ENCODE measurements around the gene ZBTB34.

DNA sequence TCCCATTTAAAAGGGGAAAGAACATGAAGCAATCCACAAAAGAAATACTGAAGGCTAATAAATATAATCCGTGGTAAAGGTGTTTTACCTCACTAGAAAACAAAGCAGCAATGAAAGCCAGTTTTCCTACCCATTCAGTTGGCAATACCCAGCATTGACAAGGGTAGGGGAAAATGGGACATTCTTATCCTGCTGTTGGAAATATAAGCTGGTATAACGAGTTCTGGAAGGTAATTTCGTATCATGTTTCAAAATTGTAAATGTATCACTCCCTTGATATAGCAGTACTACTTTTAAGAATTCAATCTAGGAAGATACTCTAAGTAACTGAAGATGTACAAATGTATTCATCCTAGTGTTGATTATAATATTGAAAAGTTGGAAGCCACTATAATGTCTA, 31.2 kb downstream of the ZBTB34 start:
- no peak for TF ChIP-seq EZH2 (IDR thresholded peaks at IDR 0.05; ENCODE audit: borderline replicate concordance, insufficient read depth, low read length, poor library complexity, severe bottlenecking)
- TF ChIP-seq, protein P1, sequence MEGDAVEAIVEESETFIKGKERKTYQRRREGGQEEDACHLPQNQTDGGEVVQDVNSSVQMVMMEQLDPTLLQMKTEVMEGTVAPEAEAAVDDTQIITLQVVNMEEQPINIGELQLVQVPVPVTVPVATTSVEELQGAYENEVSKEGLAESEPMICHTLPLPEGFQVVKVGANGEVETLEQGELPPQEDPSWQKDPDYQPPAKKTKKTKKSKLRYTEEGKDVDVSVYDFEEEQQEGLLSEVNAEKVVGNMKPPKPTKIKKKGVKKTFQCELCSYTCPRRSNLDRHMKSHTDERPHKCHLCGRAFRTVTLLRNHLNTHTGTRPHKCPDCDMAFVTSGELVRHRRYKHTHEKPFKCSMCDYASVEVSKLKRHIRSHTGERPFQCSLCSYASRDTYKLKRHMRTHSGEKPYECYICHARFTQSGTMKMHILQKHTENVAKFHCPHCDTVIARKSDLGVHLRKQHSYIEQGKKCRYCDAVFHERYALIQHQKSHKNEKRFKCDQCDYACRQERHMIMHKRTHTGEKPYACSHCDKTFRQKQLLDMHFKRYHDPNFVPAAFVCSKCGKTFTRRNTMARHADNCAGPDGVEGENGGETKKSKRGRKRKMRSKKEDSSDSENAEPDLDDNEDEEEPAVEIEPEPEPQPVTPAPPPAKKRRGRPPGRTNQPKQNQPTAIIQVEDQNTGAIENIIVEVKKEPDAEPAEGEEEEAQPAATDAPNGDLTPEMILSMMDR (IDR thresholded peaks at IDR 0.05; ENCODE audit: poor library complexity, severe bottlenecking) = no peak
- no peak for TF ChIP-seq POLR2AphosphoS5 (IDR thresholded peaks at IDR 0.05)
- no peak for TF ChIP-seq TAF1 (IDR thresholded peaks at IDR 0.05; ENCODE audit: low read depth)
- TF ChIP-seq, protein P2, sequence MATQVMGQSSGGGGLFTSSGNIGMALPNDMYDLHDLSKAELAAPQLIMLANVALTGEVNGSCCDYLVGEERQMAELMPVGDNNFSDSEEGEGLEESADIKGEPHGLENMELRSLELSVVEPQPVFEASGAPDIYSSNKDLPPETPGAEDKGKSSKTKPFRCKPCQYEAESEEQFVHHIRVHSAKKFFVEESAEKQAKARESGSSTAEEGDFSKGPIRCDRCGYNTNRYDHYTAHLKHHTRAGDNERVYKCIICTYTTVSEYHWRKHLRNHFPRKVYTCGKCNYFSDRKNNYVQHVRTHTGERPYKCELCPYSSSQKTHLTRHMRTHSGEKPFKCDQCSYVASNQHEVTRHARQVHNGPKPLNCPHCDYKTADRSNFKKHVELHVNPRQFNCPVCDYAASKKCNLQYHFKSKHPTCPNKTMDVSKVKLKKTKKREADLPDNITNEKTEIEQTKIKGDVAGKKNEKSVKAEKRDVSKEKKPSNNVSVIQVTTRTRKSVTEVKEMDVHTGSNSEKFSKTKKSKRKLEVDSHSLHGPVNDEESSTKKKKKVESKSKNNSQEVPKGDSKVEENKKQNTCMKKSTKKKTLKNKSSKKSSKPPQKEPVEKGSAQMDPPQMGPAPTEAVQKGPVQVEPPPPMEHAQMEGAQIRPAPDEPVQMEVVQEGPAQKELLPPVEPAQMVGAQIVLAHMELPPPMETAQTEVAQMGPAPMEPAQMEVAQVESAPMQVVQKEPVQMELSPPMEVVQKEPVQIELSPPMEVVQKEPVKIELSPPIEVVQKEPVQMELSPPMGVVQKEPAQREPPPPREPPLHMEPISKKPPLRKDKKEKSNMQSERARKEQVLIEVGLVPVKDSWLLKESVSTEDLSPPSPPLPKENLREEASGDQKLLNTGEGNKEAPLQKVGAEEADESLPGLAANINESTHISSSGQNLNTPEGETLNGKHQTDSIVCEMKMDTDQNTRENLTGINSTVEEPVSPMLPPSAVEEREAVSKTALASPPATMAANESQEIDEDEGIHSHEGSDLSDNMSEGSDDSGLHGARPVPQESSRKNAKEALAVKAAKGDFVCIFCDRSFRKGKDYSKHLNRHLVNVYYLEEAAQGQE (IDR thresholded peaks at IDR 0.05; ENCODE audit: borderline replicate concordance) = no peak
- TF ChIP-seq EP300 (conservative IDR thresholded peaks at IDR 0.05; ENCODE audit: poor library complexity, severe bottlenecking) = no peak
- TF ChIP-seq RAD21 (conservative IDR thresholded peaks at IDR 0.05) = no peak
- TF ChIP-seq SMC3 (conservative IDR thresholded peaks at IDR 0.05; ENCODE audit: poor library complexity) = no peak
